ENCODE data around the gene APOL4.
"Not testable (repeated sequence)": the region's sequence is repeated elsewhere in the genome, so short reads cannot be mapped to it uniquely, and the experiment has no call there.

Gene APOL4

GRCh38 chr22:36228369-36228768, 26.8 kb upstream of the APOL4 start:
- not testable (repeated sequence) for H3K27me3 ChIP-seq (ENCODE audit: insufficient read depth, poor library complexity, severe bottlenecking); H3K27ac ChIP-seq (replicated peaks); H3K4me3 ChIP-seq (replicated peaks; ENCODE audit: insufficient read depth, low read length); DNase-seq (ENCODE audit: low read depth in 1 of 2, low spot score in 1 of 2)

GRCh38 chr22:36227806-36228205, 26.2 kb upstream of the APOL4 start:
- no peak for DNase-seq (ENCODE audit: low read depth in 1 of 2, low spot score in 1 of 2)
- no peak overlapping the region for H3K27ac ChIP-seq (replicated peaks)
- no peak overlapping the region for H3K4me3 ChIP-seq (replicated peaks; ENCODE audit: insufficient read depth, low read length)
- TF ChIP-seq REST (IDR thresholded peaks at IDR 0.05; ENCODE audit: insufficient replicate concordance, low read depth) (no peak), SPI1 (IDR thresholded peaks at IDR 0.05; ENCODE audit: borderline replicate concordance, low read depth) (no peak), CTCF (IDR thresholded peaks at IDR 0.05; ENCODE audit: insufficient read depth, low read length) (no peak), GABPA (IDR thresholded peaks at IDR 0.05; ENCODE audit: low read depth) (no peak), POLR2AphosphoS5 (IDR thresholded peaks at IDR 0.05; ENCODE audit: low read depth) (no peak)
- H3K27me3 ChIP-seq (ENCODE audit: insufficient read depth, poor library complexity, severe bottlenecking), result no peaks in the 10 kb centered on the region

- TF ChIP-seq REST (IDR thresholded peaks at IDR 0.05; ENCODE audit: insufficient replicate concordance, low read depth), result no peak
- no peak for TF ChIP-seq POLR2AphosphoS5 (IDR thresholded peaks at IDR 0.05; ENCODE audit: low read depth)
- TF ChIP-seq CTCF (IDR thresholded peaks at IDR 0.05; ENCODE audit: insufficient read depth, low read length), result no peak
- TF ChIP-seq SPI1 (IDR thresholded peaks at IDR 0.05; ENCODE audit: borderline replicate concordance, low read depth), result no peak
- no peak for TF ChIP-seq GABPA (IDR thresholded peaks at IDR 0.05; ENCODE audit: low read depth)
- no peak overlapping the region for H3K4me3 ChIP-seq (replicated peaks; ENCODE audit: insufficient read depth, low read length)
Measured at GRCh38 chr22:36227396-36227795, 25.8 kb upstream of the APOL4 start.

GRCh38 chr22:36226189-36226588, 24.6 kb upstream of the APOL4 start:
- no peak for DNase-seq (ENCODE audit: low read depth in 1 of 2, low spot score in 1 of 2)
- TF ChIP-seq CTCF (IDR thresholded peaks at IDR 0.05; ENCODE audit: insufficient read depth, low read length), result no peak
- no peak for TF ChIP-seq GABPA (IDR thresholded peaks at IDR 0.05; ENCODE audit: low read depth)
- no peak for TF ChIP-seq REST (IDR thresholded peaks at IDR 0.05; ENCODE audit: insufficient replicate concordance, low read depth)
- no peak for TF ChIP-seq SPI1 (IDR thresholded peaks at IDR 0.05; ENCODE audit: borderline replicate concordance, low read depth)
- TF ChIP-seq POLR2AphosphoS5 (IDR thresholded peaks at IDR 0.05; ENCODE audit: low read depth), result no peak
- Histone ChIP-seq H3K4me3 (replicated peaks; ENCODE audit: insufficient read depth, low read length) (no peak overlapping the region), H3K27me3 (ENCODE audit: insufficient read depth, poor library complexity, severe bottlenecking) (no peaks in the 10 kb centered on the region), H3K27ac (replicated peaks) (no peak overlapping the region)

More at GRCh38 chr22:36227396-36227795, 25.8 kb upstream of the APOL4 start:
- H3K27ac ChIP-seq (replicated peaks), result no peak overlapping the region
- no peak for DNase-seq (ENCODE audit: low read depth in 1 of 2, low spot score in 1 of 2)
- H3K27me3 ChIP-seq (ENCODE audit: insufficient read depth, poor library complexity, severe bottlenecking), result no peaks in the 10 kb centered on the region

Data from HL-60 (cell line).